Fibroblast of lung (primary cell): ENCODE results near the gene CDC14B.

Experiments
- CTCF ChIP-seq, 2 donors: IDR thresholded peaks in 1 of 2; conservative IDR thresholded peaks in 1 of 2; 1 replicate in 1 of 2; 2 replicates in 1 of 2; pipeline ENCODE4 v1.5.1; 2011 to 2012; ENCODE audit warnings: low read length in 2 of 2, control low read depth in 1 of 2, inconsistent platforms in 1 of 2, low read depth in 1 of 2, mild to moderate bottlenecking in 1 of 2
- EZH2 ChIP-seq: IDR thresholded peaks from 2 replicates; pipeline ENCODE4 v1.5.1; 2012; ENCODE audit warnings: low read length, control low read depth, mild to moderate bottlenecking; ENCODE audit errors: missing control alignments

DNA sequence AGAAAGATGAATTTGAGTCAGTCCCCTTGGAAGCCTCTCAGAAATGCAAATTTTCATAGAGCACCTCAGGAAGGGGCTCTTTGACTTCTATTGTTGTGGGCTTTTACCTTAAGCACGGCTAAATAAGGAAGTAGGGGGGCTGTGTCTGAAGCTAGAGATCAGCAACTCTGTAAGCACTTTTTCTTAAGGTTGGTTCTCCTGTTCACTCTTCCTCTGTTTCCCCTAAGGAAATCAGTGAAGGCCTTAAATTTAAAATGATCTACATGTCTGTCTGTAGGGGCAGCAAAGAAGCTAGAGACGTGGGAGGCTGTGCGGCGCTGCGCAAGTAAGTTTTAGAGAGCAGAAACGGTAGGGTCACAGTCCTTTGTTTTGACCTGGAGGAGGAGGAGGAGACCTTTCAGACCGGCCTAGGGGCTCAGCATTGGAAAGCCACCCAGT lies 1.2 kb upstream of the CDC14B start:
- peak in 1 of 2 donors; percentile 7 for TF ChIP-seq CTCF (conservative IDR thresholded peaks at IDR 0.05 in 1 of 2, IDR thresholded peaks at IDR 0.05 in 1 of 2; ENCODE audit: low read depth in 1 of 2, low read length in 2 of 2)
- no peak for TF ChIP-seq EZH2
